NT2/D1 (cell line): ENCODE results near the gene CACNA1C.

Experiments used
- DNase-seq: peaks from one replicate; pipeline ENCODE4 v3.0.0-alpha.2; 2011; ENCODE audit warnings: low read depth, low spot score
- H3K27me3 ChIP-seq: 2 replicates; pipeline ENCODE4 v1.6.0; 2011; ENCODE audit warnings: mild to moderate bottlenecking; ENCODE audit not compliant: insufficient read length, insufficient read depth
- H3K36me3 ChIP-seq: 2 replicates; pipeline ENCODE4 v1.6.1; 2011; ENCODE audit warnings: mild to moderate bottlenecking, low read length, mixed read lengths; ENCODE audit not compliant: insufficient read depth, insufficient read length
- H3K4me1 ChIP-seq: 2 replicates; pipeline ENCODE4 v1.5.1; 2011; ENCODE audit not compliant: insufficient read depth, insufficient read length
- H3K4me3 ChIP-seq: 2 replicates; pipeline ENCODE4 v1.5.1; 2011; ENCODE audit warnings: low read depth; ENCODE audit not compliant: insufficient read length
- H3K9ac ChIP-seq: 2 replicates; pipeline ENCODE4 v1.6.0; 2011; ENCODE audit warnings: low read depth; ENCODE audit not compliant: insufficient read length
- H3K9me3 ChIP-seq: 2 replicates; pipeline ENCODE4 v1.5.1; 2011; ENCODE audit warnings: mild to moderate bottlenecking, low read length; ENCODE audit not compliant: insufficient read depth
- SUZ12 ChIP-seq: IDR thresholded peaks from 2 replicates; pipeline ENCODE4 v1.6.1; 2011; ENCODE audit not compliant: insufficient read length, insufficient read depth; ENCODE audit errors: extremely low read depth
- YY1 ChIP-seq: IDR thresholded peaks from 2 replicates; pipeline ENCODE4 v1.6.1; 2011; ENCODE audit not compliant: insufficient read length, insufficient read depth
- ZNF274 ChIP-seq: IDR thresholded peaks from 2 replicates; pipeline ENCODE4 v1.6.1; 2011; ENCODE audit warnings: mild to moderate bottlenecking, low read depth, low read length

Gene CACNA1C

GRCh38 chr12:2013086-2013485 lies 39.7 kb upstream of the CACNA1C start:
- Histone ChIP-seq H3K9me3 (no peaks in the 10 kb centered on the region), H3K4me1 (no peaks in the 10 kb centered on the region), H3K9ac (no peak overlapping the region), H3K4me3 (no peak overlapping the region), H3K27me3 (no peaks in the 10 kb centered on the region), H3K36me3 (no peaks in the 10 kb centered on the region)
- TF ChIP-seq ZNF274 (no peak), YY1 (no peak), SUZ12 (no peak)
- DNase-seq: no peak

DNA sequence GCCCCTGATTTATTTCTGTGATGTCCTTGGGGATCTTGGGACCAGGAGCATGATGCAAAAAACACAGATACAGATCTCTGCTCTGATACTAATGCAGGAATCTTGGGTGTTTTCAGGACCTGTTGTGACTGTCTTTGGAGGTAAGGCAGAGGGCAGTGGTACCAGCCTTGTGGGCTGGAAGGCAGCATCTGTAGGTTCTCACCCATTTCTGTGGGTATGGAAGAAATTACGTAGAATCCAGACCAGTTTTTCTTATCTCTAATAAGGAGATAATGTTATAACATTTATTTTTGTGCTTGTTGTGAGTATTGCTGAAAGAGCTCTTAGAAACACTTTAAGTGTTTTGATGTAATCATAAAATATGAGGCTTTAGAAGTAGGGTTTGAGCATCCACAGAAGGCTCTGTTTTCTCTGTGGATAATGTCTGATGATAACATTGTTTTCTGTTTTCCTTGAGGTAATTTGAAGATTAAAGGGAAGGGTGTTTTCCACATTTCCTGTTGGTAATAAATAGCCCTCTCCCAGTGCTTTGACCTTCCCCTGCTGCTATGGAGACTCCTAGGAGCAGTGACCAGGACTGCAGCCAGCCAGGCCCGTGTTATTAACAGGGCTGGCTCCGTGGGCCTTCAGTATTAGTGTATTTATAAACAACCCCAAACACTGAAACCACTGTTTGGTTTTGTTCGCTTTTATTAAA lies 39.1 kb upstream of the CACNA1C start:
- no peaks in the 10 kb centered on the region for H3K36me3 ChIP-seq
- H3K4me1 ChIP-seq: no peaks in the 10 kb centered on the region
- no peak overlapping the region for H3K4me3 ChIP-seq
- TF ChIP-seq YY1 (no peak), ZNF274 (no peak), SUZ12 (no peak)
- no peak for DNase-seq
- H3K9me3 ChIP-seq: no peaks in the 10 kb centered on the region
- no peaks in the 10 kb centered on the region for H3K27me3 ChIP-seq
- no peak overlapping the region for H3K9ac ChIP-seq

- H3K9me3 ChIP-seq: no peaks in the 10 kb centered on the region
- DNase-seq: no peak
- H3K4me3 ChIP-seq: no peak overlapping the region
- TF ChIP-seq YY1 (no peak), SUZ12 (no peak), ZNF274 (no peak)
- no peak overlapping the region for H3K9ac ChIP-seq
- no peaks in the 10 kb centered on the region for H3K27me3 ChIP-seq
- no peaks in the 10 kb centered on the region for H3K4me1 ChIP-seq
- no peaks in the 10 kb centered on the region for H3K36me3 ChIP-seq
These were observed 38.6 kb upstream of the CACNA1C start for GRCh38 chr12:2014231-2014630.

- no peaks in the 10 kb centered on the region for H3K27me3 ChIP-seq
- H3K9me3 ChIP-seq: no peaks in the 10 kb centered on the region; the same call in 1 of the 2 replicates
- no peak overlapping the region for H3K9ac ChIP-seq
- DNase-seq: no peak
- H3K4me1 ChIP-seq: no peaks in the 10 kb centered on the region
- no peak overlapping the region for H3K4me3 ChIP-seq
- TF ChIP-seq ZNF274: no peak
- TF ChIP-seq SUZ12: no peak
- no peak for TF ChIP-seq YY1
- H3K36me3 ChIP-seq: no peaks in the 10 kb centered on the region
These were observed 35.8 kb upstream of the CACNA1C start for GRCh38 chr12:2016862-2017545.

GRCh38 chr12:2017546-2018337 lies 35.0 kb upstream of the CACNA1C start:
- Histone ChIP-seq H3K9ac (no peak overlapping the region), H3K4me3 (no peak overlapping the region), H3K36me3 (no peaks in the 10 kb centered on the region), H3K27me3 (no peaks in the 10 kb centered on the region), H3K4me1 (no peaks in the 10 kb centered on the region), H3K9me3 (no peaks in the 10 kb centered on the region; the same call in 1 of the 2 replicates)
- TF ChIP-seq YY1 (no peak), ZNF274 (no peak), SUZ12 (no peak)
- DNase-seq: no peak

DNA sequence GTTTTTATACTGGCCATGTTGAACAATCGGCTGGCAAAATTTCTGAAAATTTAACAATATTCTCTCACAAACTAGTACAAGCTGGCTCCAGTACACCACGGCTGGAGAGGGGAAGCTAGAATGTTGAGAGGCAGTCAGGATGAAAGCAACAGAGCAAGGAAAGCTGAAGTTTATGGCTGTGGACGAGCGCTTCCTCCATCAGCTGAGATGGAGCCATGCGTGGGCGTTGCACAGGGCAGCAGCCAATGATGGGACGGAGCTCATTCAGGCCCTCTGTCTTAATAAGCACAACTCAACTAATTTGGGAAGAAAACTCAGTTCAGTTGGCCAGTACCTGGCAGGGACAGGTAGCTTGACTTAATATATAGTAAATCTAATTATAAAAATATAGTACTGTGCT lies 34.4 kb upstream of the CACNA1C start:
- no peaks in the 10 kb centered on the region for H3K36me3 ChIP-seq
- TF ChIP-seq YY1: no peak
- no peak for TF ChIP-seq SUZ12
- TF ChIP-seq ZNF274: no peak
- no peak overlapping the region for H3K4me3 ChIP-seq
- no peak overlapping the region for H3K9ac ChIP-seq
- no peaks in the 10 kb centered on the region for H3K27me3 ChIP-seq
- DNase-seq: no peak
- no peaks in the 10 kb centered on the region; the same call in 1 of the 2 replicates for H3K9me3 ChIP-seq
- H3K4me1 ChIP-seq: peaks cover 3% of the 10 kb centered on the region

- TF ChIP-seq ZNF274 (no peak), SUZ12 (no peak), YY1 (no peak)
- H3K36me3 ChIP-seq: no peaks in the 10 kb centered on the region
- H3K9ac ChIP-seq: no peak overlapping the region
- no peak overlapping the region for H3K4me3 ChIP-seq
- H3K9me3 ChIP-seq: no peaks in the 10 kb centered on the region; the same call in 1 of the 2 replicates
- H3K27me3 ChIP-seq: no peaks in the 10 kb centered on the region
- DNase-seq: no peak
- H3K4me1 ChIP-seq: peaks cover 3% of the 10 kb centered on the region
These were observed 33.7 kb upstream of the CACNA1C start for GRCh38 chr12:2019126-2019525.
